OCI-LY1 (cell line): ENCODE measurements around the gene ADD1.

Source experiments
- CTCF ChIP-seq: fragments of 200-600 bp; sonication (generic), shearing (Covaris generic); IDR thresholded peaks from 2 replicates; pipeline ENCODE4 v1.5.1; 2017; ENCODE audit warnings: mild to moderate bottlenecking, antibody characterized with exemption, low read length, moderate library complexity, mixed read lengths
- EZH2 ChIP-seq: fragments of 200-600 bp; sonication (generic), shearing (Covaris generic); IDR thresholded peaks from 2 replicates; pipeline ENCODE4 v1.8.0; 2017; ENCODE audit warnings: borderline replicate concordance, mixed run types, mild to moderate bottlenecking, antibody characterized with exemption, low read length, moderate library complexity, mixed read lengths

DNA sequence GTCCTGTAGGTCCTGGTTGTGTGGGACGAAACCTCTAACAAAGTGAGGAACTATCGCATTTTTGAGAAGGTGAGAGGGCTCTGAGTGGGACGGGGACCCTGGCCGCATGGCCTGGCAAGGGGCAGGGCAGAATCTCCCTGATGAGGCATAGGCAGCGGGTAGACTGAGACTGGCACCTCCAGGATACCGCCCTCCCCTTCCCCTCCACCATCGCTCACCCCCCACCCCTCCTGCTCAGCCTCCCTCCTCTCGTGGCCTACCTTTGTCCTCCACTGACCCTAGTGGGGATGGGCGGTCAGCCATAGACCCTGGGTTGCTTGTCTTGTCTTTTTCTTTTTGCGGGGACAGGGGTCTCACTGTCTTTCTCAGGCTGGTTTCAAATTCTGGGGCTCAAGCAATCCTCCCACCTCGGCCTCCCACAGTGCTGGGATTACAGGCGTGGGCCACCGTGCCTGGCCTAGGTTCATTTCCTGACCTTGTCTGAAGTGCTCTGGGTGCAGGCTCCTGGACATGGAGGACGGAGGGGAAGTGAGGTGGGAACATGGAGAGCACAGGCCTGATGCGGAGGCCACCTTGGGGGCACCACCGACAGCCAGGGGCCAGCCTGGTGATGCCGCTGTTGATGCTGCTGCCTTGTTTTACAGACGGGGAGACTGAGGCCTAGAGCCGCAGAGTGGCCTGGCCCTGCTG lies 10.5 kb upstream of the ADD1 start:
- no peak for TF ChIP-seq CTCF
- no peak for TF ChIP-seq EZH2
